A673 (cell line): Measurements from ENCODE around the gene AUNIP. TPM values are rescaled to one million over a fixed set of nuclear protein-coding genes. Genes with fewer than 3 reads are reported as not detected.

Source experiments
- BruUV-seq: library from RNA; stranded (reverse); fragments of 400-500 nt; replicated peaks from 2 replicates; lab custom pipeline; 2021; lab: Mats Ljungman, UMichigan
- CTCF ChIA-PET: fragments of 300-600 bp; sonication (Branson Sonifier 250); formaldehyde crosslinking; loops from one replicate; lab custom pipeline; 2022; ENCODE audit warnings: antibody characterized with exemption; lab: Charles Lee
- POLR2A ChIA-PET: fragments of 300-600 bp; sonication (Branson Sonifier 250); formaldehyde crosslinking; loops from one replicate; lab custom pipeline; 2022; ENCODE audit warnings: antibody characterized with exemption; ENCODE audit not compliant: low non-redundant PET; lab: Charles Lee
- DNase-seq: peaks from one replicate; pipeline ENCODE4 v3.0.0-alpha.2; 2015; ENCODE audit warnings: low spot score
- H3K27ac ChIP-seq: fragments of 200-600 bp; sonication (generic); 2 replicates; pipeline ENCODE4 v1.5.1; 2016; ENCODE audit warnings: mixed run types, low read depth, mild to moderate bottlenecking, mixed read lengths, antibody characterized with exemption, low read length; ENCODE audit not compliant: poor library complexity, severe bottlenecking
- H3K27me3 ChIP-seq: fragments of 200-600 bp; sonication (generic); replicated peaks from 2 replicates; pipeline ENCODE4 v1.6.1; 2017; ENCODE audit warnings: mixed run types, low read depth, mild to moderate bottlenecking, mixed read lengths, antibody characterized with exemption, low read length; ENCODE audit not compliant: insufficient read depth, poor library complexity
- H3K36me3 ChIP-seq: fragments of 200-600 bp; sonication (generic); 2 replicates; pipeline ENCODE4 v1.6.1; 2016; ENCODE audit warnings: mixed run types, mild to moderate bottlenecking, mixed read lengths, antibody characterized with exemption, low read length; ENCODE audit not compliant: insufficient read depth, poor library complexity, severe bottlenecking
- H3K4me1 ChIP-seq: fragments of 200-600 bp; sonication (generic); 2 replicates; pipeline ENCODE4 v1.6.1; 2017; ENCODE audit warnings: mixed run types, mild to moderate bottlenecking, mixed read lengths, antibody characterized with exemption, low read length; ENCODE audit not compliant: insufficient read depth, poor library complexity, severe bottlenecking
- H3K4me3 ChIP-seq: fragments of 200-600 bp; sonication (generic); 2 replicates; pipeline ENCODE4 v1.5.1; 2016; ENCODE audit warnings: low read depth, mixed run types, mild to moderate bottlenecking, mixed read lengths, low read length; ENCODE audit not compliant: poor library complexity, severe bottlenecking
- H3K9me3 ChIP-seq: fragments of 200-600 bp; sonication (generic); 2 replicates; pipeline ENCODE4 v1.6.1; 2016; ENCODE audit warnings: mixed run types, low read depth, mild to moderate bottlenecking, mixed read lengths, antibody characterized with exemption, low read length; ENCODE audit not compliant: poor library complexity, severe bottlenecking
- CTCF ChIP-seq: fragments of 300-800, 200-600 bp; sonication (generic); conservative IDR thresholded peaks from 2 replicates; pipeline ENCODE4 v1.5.1; 2017; ENCODE audit warnings: low read depth, mild to moderate bottlenecking, antibody characterized with exemption, low read length, moderate library complexity, mixed read lengths
- EZH2 ChIP-seq: fragments of 200-600 bp; sonication (generic); IDR thresholded peaks from 2 replicates; pipeline ENCODE4 v1.6.1; 2017; ENCODE audit warnings: borderline replicate concordance, low read depth, mild to moderate bottlenecking, mixed read lengths, antibody characterized with exemption, low read length; ENCODE audit not compliant: poor library complexity, severe bottlenecking
- intact Hi-C: fragments of 100-400 bp; cut with micrococcal nuclease; formaldehyde crosslinking; loops from one replicate; pipeline ENCODE4 v1.10.0; 2022; ENCODE audit not compliant: unreplicated experiment
- total RNA-seq: library from RNA; stranded (reverse); gene quantifications from 2 replicates; pipeline ENCODE4 v1.2.3, GENCODE V29; 2021

The AUNIP gene
- total RNA-seq, 1 experiment from 2014 or later = 18.9 TPM

DNA sequence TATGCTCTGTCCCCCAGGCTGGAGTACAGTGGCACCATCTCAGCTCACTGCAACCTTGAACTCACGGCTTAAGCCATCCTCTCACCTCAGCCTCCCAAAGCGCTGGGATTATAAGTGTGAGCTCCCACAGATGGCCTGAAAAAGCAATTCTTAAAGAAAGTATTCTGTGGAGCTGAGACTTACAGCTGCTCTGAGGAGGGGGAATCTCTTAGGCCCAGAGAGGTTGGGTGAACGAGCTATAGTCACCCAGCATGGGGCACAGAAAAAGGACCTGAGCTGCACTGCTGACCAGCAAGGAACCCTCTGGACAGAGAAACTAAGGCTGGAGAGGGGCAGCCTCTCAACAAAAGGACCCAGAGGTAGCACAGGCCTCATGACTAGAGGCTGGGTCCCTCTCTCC is 15.0 kb upstream of the AUNIP start:
- no peaks in the 10 kb centered on the region for H3K27me3 ChIP-seq
- no peak overlapping the region for H3K4me3 ChIP-seq
- ChIA-PET POLR2A (no interaction called here), CTCF (no interaction called here)
- H3K4me1 ChIP-seq = peaks cover 7% of the 10 kb centered on the region
- intact Hi-C loops = no loop called here
- TF ChIP-seq CTCF (no peak), EZH2 (no peak)
- H3K36me3 ChIP-seq = no peaks in the 10 kb centered on the region
- DNase-seq = no peak
- H3K9me3 ChIP-seq = no peaks in the 10 kb centered on the region
- no peak overlapping the region for H3K27ac ChIP-seq
- no TSS peak for BruUV-seq

DNA sequence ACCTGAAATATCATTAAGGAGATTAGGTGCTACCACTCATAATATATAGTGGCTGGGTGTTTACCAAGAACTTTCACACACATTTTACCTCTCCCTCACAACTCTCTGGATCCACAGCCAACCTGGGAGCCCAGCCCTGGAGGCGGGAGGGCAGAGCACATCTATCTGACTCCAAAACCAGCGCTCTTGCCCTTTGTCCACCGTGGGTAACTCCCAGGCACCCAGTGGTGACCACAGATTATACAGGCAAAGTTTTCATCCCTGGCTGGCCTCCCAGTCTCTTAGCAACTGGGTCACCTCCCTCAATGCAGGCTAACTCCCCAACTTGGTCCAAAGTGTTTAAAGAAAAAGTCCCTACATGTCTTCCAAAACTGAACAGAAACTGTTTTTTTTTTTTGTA is 13.9 kb upstream of the AUNIP start:
- intact Hi-C loops = no loop called here
- BruUV-seq = no TSS peak
- Histone ChIP-seq H3K9me3 (no peaks in the 10 kb centered on the region), H3K4me1 (peaks cover 7% of the 10 kb centered on the region), H3K36me3 (no peaks in the 10 kb centered on the region), H3K4me3 (no peak overlapping the region), H3K27me3 (no peaks in the 10 kb centered on the region), H3K27ac (no peak overlapping the region)
- DNase-seq = no peak
- CTCF ChIA-PET = no interaction called here
- POLR2A ChIA-PET = no interaction called here
- TF ChIP-seq CTCF (no peak), EZH2 (no peak)

- Histone ChIP-seq H3K27me3 (no peaks in the 10 kb centered on the region), H3K27ac (no peak overlapping the region), H3K4me3 (no peak overlapping the region), H3K4me1 (peaks cover 7% of the 10 kb centered on the region), H3K9me3 (no peaks in the 10 kb centered on the region), H3K36me3 (no peaks in the 10 kb centered on the region)
- no peak for DNase-seq
- BruUV-seq = no TSS peak
- TF ChIP-seq EZH2 = no peak
- no peak for TF ChIP-seq CTCF
- ChIA-PET CTCF (no interaction called here), POLR2A (no interaction called here)
- intact Hi-C loops = no loop called here
Measured at GRCh38 chr1:25872713-25873112, 13.5 kb upstream of the AUNIP start.
